Large intestine (tissue), 3 donors: ENCODE data around the gene BRAT1. TPM values are rescaled to one million over a fixed set of nuclear protein-coding genes. Genes with fewer than 3 reads are reported as not detected.

Source experiments
- DNase-seq, 2 donors: peaks; one replicate each; pipeline versions ENCODE4 v3.0.0 to v3.0.0-alpha.2; 2013
- H3K27ac ChIP-seq: one replicate; pipeline ENCODE4 v1.5.1; 2013; ENCODE audit warnings: low read length
- H3K27me3 ChIP-seq: 2 replicates; pipeline ENCODE4 v1.6.1; 2013; ENCODE audit warnings: low read length; ENCODE audit not compliant: control insufficient read depth, insufficient read depth
- H3K36me3 ChIP-seq: 2 replicates; pipeline ENCODE4 v1.6.1; 2013; ENCODE audit warnings: low read length; ENCODE audit not compliant: control insufficient read depth, insufficient read depth
- H3K4me1 ChIP-seq: one replicate; pipeline ENCODE4 v1.6.1; 2013; ENCODE audit warnings: low read length; ENCODE audit not compliant: control insufficient read depth, insufficient read depth
- H3K4me3 ChIP-seq: one replicate; pipeline ENCODE4 v1.5.1; 2013; ENCODE audit warnings: low read length
- H3K9me3 ChIP-seq: one replicate; pipeline ENCODE4 v1.6.1; 2013; ENCODE audit warnings: mild to moderate bottlenecking, low read depth, low read length, moderate library complexity; ENCODE audit not compliant: control insufficient read depth
- WGBS: methylation state at CpG from one replicate; pipeline ENCODE4 v1.1.5; 2013; ENCODE audit warnings: low lambda C conversion rate; ENCODE audit not compliant: insufficient coverage; 5-methylcytosine and 5-hydroxymethylcytosine counted together
- polyA plus RNA-seq: library from polyadenylated mRNA; unstranded; fragments of 120-200 nt; gene quantifications from one replicate; pipeline ENCODE4 v1.2.1, GENCODE V29; 2013

Gene BRAT1
- polyA plus RNA-seq, 1 donor, result 27.1 TPM

GRCh38 chr7:2585446-2585845, 30.1 kb upstream of the BRAT1 start:
- no peaks in the 10 kb centered on the region for H3K9me3 ChIP-seq
- H3K27ac ChIP-seq, result no peak overlapping the region
- H3K36me3 ChIP-seq, result peaks cover 44% of the 10 kb centered on the region
- no peaks in the 10 kb centered on the region for H3K27me3 ChIP-seq
- WGBS, result no CpG with 5 or more reads among the region's 19 CpGs
- DNase-seq, result no peak
- no peaks in the 10 kb centered on the region for H3K4me1 ChIP-seq
- H3K4me3 ChIP-seq, result no peak overlapping the region

DNA sequence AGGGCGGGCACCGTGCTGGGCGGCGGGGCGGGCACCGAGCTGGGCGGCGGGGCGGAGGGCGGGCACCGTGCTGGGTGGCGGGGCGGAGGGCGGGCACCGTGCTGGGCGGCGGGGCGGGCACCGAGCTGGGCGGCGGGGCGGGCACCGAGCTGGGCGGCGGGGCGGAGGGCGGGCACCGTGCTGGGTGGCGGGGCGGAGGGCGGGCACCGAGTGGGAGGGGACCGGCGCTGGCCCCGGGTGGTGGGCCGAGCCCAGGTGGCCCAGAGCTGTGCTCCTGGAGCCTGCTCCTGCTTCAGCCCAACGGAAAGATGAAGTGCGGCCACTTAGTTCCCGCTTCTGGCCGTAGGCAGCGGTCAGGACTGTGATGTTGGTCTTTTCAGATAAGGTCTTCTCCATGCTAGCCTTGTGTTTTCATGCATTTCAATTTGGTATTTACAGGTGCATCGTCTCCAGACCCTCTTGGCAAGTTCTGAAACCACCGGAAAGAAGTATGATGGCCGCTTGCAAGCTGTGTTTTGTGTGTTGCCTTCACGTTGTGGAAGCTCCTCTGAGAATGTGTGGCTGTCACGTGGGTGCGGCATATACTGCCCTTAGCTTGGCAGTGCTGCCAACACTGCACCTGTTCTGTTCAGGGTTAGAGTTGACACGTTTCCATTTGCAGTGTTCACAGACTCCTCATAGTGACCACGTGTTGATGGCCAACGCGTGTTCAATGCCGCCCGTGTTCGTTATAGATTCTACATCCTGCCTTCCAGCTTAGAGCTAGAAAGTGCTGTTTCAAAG, 28.7 kb upstream of the BRAT1 start:
- Histone ChIP-seq H3K4me1 (no peaks in the 10 kb centered on the region), H3K27ac (no peak overlapping the region), H3K4me3 (no peak overlapping the region), H3K36me3 (peaks cover 39% of the 10 kb centered on the region), H3K27me3 (no peaks in the 10 kb centered on the region), H3K9me3 (no peaks in the 10 kb centered on the region)
- no peak for DNase-seq
- WGBS, result 95% methylated on average over 4 of the region's 54 CpGs

DNA sequence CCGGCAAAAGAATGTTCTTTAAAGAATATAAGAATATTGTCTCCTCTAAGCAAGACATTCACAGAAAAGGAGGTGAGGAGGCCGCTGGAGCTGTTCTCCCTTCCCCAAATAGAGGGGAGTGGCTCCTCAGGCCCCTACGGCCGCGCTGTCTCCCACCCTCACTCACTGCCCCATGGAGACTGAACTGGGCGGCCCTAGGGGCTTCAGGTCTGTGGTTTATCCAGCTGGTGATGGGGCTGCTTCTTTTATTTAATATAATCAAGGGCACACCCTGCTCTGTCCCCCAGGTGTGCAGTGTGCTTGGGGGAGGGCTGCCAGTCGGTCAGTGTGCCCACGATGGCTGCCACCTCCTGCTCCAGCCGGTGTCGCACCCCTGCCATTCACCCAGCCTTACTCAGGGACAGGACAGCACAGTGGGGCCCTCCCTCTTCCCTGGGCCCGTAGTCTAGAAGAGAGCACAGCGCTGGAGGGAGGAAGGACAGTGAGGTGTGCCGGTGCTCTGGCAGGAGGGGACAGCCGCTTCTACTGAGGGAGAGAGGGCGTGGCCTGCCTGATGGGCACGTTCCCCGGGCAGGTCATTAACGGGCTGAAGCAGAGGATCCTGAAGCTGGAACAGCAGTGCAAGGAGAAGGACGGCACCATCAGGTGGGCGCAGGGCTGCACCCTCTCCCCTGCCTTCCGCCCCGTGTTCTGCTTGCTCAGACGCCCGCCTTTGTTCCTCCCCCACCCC, 26.8 kb upstream of the BRAT1 start:
- WGBS, result 92% methylated on average over 5 of the region's 24 CpGs
- no peak for DNase-seq

GRCh38 chr7:2580636-2581035, 25.3 kb upstream of the BRAT1 start:
- Histone ChIP-seq H3K9me3 (no peaks in the 10 kb centered on the region), H3K4me3 (no peak overlapping the region), H3K4me1 (no peaks in the 10 kb centered on the region), H3K36me3 (peaks cover 33% of the 10 kb centered on the region), H3K27ac (no peak overlapping the region), H3K27me3 (no peaks in the 10 kb centered on the region)
- WGBS, result 100% methylated on average over 1 of the region's 11 CpGs
- DNase-seq, result no peak

More for the DNA sequence above, 26.8 kb upstream of the BRAT1 start:
- Histone ChIP-seq H3K4me1 (no peaks in the 10 kb centered on the region), H3K4me3 (no peak overlapping the region), H3K36me3 (peaks cover 37% of the 10 kb centered on the region), H3K27me3 (no peaks in the 10 kb centered on the region), H3K27ac (no peak overlapping the region), H3K9me3 (no peaks in the 10 kb centered on the region)

GRCh38 chr7:2577914-2578680, 22.8 kb upstream of the BRAT1 start:
- no peak overlapping the region for H3K4me3 ChIP-seq
- H3K27ac ChIP-seq, result no peak overlapping the region
- peaks cover 7% of the 10 kb centered on the region for H3K4me1 ChIP-seq
- peaks cover 42% of the 10 kb centered on the region for H3K36me3 ChIP-seq
- WGBS, result 100% methylated on average over 7 of the region's 73 CpGs
- H3K9me3 ChIP-seq, result no peaks in the 10 kb centered on the region
- DNase-seq, result no peak
- no peaks in the 10 kb centered on the region for H3K27me3 ChIP-seq

DNA sequence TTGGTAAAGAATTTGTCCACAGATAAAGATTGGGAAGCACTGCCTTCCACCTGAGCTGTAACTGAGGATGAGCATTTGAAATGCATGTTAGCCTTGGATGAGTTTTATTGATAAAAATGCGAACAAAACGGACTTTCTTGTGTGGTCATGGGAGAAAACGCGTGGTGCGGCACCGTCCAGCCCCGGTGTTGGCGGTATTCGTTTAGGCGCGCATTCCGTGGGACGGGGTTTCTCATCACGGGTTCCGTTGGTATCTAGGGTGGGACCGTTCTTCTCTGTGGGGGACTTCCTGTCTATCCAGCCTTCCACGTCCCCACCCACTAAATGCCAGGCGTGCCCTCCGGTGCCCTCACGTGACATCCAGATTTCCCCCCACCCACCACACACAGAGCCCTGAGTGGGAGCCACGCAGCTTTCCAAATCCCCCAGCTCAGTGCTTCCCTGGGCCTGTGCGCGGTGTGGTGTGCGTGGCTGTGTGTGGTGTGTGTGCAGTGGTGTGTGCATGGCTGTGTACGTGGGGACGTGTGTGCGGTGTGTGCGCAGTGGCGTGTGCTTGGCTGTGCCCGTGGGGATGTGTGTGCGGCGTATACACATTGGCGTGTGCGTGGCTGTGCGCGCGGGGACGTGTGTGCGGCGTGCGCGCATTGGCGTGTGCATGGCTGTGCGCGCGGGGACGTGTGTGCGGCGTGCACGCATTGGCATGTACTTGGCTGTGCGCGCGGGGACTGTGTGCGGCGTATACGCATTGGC, 21.6 kb upstream of the BRAT1 start:
- H3K36me3 ChIP-seq, result peaks cover 42% of the 10 kb centered on the region

DNA sequence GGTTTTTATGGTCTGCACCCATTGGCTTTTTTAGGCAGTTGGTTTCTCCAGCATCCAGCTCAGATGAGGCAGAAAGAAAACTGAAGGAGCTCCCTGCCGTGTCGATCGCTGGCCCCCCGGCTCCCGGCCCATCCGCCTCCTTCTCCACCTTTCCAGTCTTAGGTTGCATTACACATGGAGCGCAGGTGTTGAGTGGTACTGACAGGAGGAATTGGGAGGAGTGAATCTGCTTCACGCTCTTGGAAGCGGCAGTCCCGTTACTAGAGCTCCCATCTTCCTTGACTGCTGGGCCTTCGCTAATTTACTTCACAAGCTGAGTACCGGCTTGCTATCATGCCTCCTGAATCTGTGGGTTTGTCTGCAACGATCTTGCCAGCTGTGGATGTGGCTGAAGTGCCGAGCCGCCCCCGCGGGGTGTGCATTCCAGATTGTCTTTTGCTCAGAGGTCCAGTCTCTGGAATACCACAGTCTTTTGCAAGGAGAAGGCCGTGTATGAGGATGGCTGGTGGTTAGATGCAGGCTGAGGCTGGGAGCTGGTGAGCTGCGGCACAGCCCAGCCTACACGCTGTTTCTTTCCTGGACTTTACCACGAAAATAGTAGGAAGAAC, 20.5 kb upstream of the BRAT1 start:
- Histone ChIP-seq H3K27ac (no peak overlapping the region), H3K9me3 (no peaks in the 10 kb centered on the region), H3K27me3 (no peaks in the 10 kb centered on the region), H3K4me1 (peaks cover 24% of the 10 kb centered on the region), H3K36me3 (peaks cover 42% of the 10 kb centered on the region), H3K4me3 (no peak overlapping the region)
- no peak for DNase-seq
- 80% methylated on average over 1 of the region's 21 CpGs for WGBS

More for the DNA sequence above, 21.6 kb upstream of the BRAT1 start:
- no peaks in the 10 kb centered on the region for H3K27me3 ChIP-seq
- WGBS, result 100% methylated on average over 2 of the region's 56 CpGs
- peaks cover 17% of the 10 kb centered on the region for H3K4me1 ChIP-seq
- no peak overlapping the region for H3K4me3 ChIP-seq
- DNase-seq, result no peak
- no peaks in the 10 kb centered on the region for H3K9me3 ChIP-seq
- H3K27ac ChIP-seq, result no peak overlapping the region

DNA sequence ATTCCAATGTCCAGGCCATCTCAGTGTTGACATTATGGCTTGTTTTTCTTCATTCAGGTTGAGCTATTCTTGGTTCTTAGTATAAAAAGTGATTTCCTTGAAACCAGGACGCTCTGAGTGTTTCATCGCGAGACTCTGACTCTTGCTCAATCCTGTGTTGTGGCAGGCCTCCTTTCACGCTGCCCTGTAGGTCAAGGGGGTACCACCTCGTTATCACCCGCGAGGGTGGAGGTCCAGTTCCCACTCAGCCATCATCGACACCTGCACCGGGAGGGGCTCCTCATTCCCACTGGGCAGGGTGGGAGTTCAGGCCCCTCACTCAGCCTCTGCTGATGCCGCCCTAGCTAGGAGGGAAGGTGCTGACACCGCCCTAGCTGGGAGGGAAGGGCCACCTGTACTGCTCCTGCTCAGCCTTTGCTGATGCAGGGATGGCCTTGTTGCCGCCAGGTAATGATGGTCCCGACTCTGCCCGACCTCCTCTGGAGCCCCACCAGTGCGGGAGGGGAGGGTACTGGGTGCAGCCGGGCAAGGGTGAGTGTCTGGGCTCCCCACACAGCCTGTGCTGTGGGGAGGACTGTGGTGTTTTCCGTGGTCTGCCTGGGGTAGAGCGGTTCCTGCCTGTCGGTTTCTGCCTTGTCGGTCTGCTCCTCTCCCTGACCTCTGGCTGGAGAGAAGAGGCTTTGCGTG, 19.9 kb upstream of the BRAT1 start:
- H3K4me3 ChIP-seq, result no peak overlapping the region
- peaks cover 43% of the 10 kb centered on the region for H3K36me3 ChIP-seq
- H3K9me3 ChIP-seq, result no peaks in the 10 kb centered on the region
- H3K27ac ChIP-seq, result no peak overlapping the region
- no peaks in the 10 kb centered on the region for H3K27me3 ChIP-seq
- no CpG with 5 or more reads among the region's 21 CpGs for WGBS
- DNase-seq, result no peak
- H3K4me1 ChIP-seq, result peaks cover 24% of the 10 kb centered on the region

GRCh38 chr7:2573761-2574160, 18.4 kb upstream of the BRAT1 start:
- H3K27ac ChIP-seq, result no peak overlapping the region
- no peak for DNase-seq
- H3K4me3 ChIP-seq, result no peak overlapping the region
- peaks cover 24% of the 10 kb centered on the region for H3K4me1 ChIP-seq
- no peaks in the 10 kb centered on the region for H3K27me3 ChIP-seq
- no CpG with 5 or more reads among the region's 9 CpGs for WGBS
- peaks cover 42% of the 10 kb centered on the region for H3K36me3 ChIP-seq
- H3K9me3 ChIP-seq, result no peaks in the 10 kb centered on the region
